ENCODE measurements around the gene UGT2B10.

UGT2B10 gene

DNA sequence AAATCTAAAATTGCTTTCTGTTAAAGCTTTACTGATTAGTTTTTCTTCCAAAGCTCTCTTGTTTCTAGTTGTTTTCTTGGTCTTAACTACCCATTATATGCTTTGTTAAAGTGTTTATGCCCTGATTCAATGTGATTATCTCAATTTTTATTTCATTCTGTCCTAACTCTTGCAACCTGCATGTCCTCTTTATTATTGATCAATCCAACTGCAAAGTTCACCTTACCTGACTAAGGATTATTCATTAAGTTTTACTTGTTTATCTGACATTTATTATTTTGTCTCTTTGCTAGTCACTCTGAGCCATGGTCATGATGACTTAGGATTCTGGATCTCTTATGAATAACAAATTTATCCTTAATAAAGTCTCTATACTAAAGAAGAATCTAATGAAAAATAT is 15.8 kb downstream of the UGT2B10 start:
- Histone ChIP-seq H3K4me3 (ENCODE audit: low read depth, low read length) (no peak overlapping the region), H3K9ac (ENCODE audit: low read depth, low read length) (no peak overlapping the region), H3K9me3 (ENCODE audit: control insufficient read depth, insufficient read depth, low read length) (no peaks in the 10 kb centered on the region), H3K36me3 (ENCODE audit: control insufficient read depth, insufficient read depth, low read length) (no peaks in the 10 kb centered on the region), H3K27me3 (ENCODE audit: control insufficient read depth, insufficient read depth, low read length) (no peaks in the 10 kb centered on the region), H3K4me1 (ENCODE audit: control insufficient read depth, insufficient read depth, low read length) (no peaks in the 10 kb centered on the region)

DNA sequence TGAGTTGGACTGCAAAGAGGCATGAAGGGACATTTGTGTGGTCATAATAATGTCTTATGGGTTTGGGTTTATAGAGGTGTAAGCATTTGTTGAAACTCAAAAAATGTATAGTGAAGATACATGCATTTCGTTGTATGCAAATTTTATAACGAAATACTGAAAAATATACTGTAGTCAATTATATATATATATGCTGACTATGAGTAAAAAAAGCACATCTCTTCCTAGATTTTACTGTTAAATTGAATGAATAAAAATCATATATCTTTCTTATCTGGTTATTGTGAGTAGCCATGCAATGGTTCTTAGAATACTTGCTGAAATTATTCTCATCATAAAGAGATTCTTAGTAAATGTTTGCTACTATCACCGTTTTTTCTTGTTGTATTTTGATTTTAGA is 34.5 kb downstream of the UGT2B10 start:
- H3K4me3 ChIP-seq (ENCODE audit: low read depth, low read length), result no peak overlapping the region
- no peaks in the 10 kb centered on the region for H3K27me3 ChIP-seq (ENCODE audit: control insufficient read depth, insufficient read depth, low read length)
- H3K4me1 ChIP-seq (ENCODE audit: control insufficient read depth, insufficient read depth, low read length), result no peaks in the 10 kb centered on the region
- H3K9me3 ChIP-seq (ENCODE audit: control insufficient read depth, insufficient read depth, low read length), result peaks cover under 1% of the 10 kb centered on the region
- H3K36me3 ChIP-seq (ENCODE audit: control insufficient read depth, insufficient read depth, low read length), result no peaks in the 10 kb centered on the region
- H3K9ac ChIP-seq (ENCODE audit: low read depth, low read length), result no peak overlapping the region

DNA sequence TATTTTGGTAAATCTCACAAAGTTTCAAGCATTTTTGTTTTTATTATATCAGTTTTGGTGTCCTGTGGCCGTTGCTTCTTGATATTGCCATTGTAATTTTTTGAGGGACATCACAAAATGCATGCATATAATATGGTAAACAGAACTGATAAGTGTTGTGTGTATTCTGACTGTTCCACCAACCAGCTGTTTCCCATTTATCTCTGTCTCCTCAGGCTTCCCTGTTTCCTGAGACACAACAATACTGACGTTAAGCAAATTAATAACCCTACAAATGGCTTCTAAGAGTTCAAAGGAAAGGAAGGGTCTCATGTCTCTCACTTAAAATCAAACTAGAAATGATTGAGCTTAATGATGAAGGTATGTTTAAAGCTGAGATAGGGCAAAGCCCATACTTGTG is 40.0 kb downstream of the UGT2B10 start:
- H3K9me3 ChIP-seq (ENCODE audit: control insufficient read depth, insufficient read depth, low read length), result no peaks in the 10 kb centered on the region
- H3K36me3 ChIP-seq (ENCODE audit: control insufficient read depth, insufficient read depth, low read length), result no peaks in the 10 kb centered on the region
- no peaks in the 10 kb centered on the region for H3K27me3 ChIP-seq (ENCODE audit: control insufficient read depth, insufficient read depth, low read length)
- H3K4me1 ChIP-seq (ENCODE audit: control insufficient read depth, insufficient read depth, low read length), result no peaks in the 10 kb centered on the region
- no peak overlapping the region for H3K9ac ChIP-seq (ENCODE audit: low read depth, low read length)
- no peak overlapping the region for H3K4me3 ChIP-seq (ENCODE audit: low read depth, low read length)

DNA sequence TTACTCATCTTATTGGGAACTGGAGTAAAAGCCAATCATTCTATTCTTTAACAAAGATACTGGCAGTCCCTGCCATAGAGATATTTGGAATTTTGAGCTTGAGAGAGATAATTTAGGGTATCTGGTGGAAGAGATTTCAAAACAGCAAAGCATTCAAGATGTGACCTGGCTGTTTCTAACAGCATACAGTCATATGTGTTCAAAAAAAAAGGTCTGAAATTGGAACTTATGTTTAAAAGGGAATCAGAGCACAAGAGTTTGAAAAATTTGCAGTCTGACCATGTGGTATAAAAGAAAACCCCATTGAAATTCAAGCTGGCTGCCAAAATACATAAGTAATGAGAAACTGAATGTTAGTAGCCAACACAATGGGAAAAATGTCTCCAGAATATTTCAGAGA is 42.2 kb downstream of the UGT2B10 start:
- no peak overlapping the region for H3K9ac ChIP-seq (ENCODE audit: low read depth, low read length)
- H3K4me3 ChIP-seq (ENCODE audit: low read depth, low read length), result no peak overlapping the region
- no peaks in the 10 kb centered on the region for H3K9me3 ChIP-seq (ENCODE audit: control insufficient read depth, insufficient read depth, low read length)
- H3K36me3 ChIP-seq (ENCODE audit: control insufficient read depth, insufficient read depth, low read length), result no peaks in the 10 kb centered on the region
- no peaks in the 10 kb centered on the region for H3K4me1 ChIP-seq (ENCODE audit: control insufficient read depth, insufficient read depth, low read length)
- H3K27me3 ChIP-seq (ENCODE audit: control insufficient read depth, insufficient read depth, low read length), result no peaks in the 10 kb centered on the region

DNA sequence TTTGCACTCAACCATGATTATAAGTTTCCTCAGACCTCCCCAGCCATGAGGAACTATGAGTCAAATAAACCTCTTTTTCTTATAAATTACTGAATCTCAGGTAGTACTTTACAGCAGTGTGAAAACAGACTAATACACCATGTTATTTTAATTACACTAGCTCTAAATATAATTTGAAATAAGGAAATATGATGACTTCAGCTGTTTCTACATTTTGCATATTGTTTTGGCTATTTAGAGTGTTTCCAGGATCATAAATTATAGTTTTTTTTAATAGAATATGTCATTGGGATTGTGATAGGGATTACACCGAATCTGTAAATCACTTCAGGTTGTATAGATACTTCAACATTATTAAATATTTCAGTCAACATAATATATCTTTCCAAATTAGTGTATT is 43.9 kb downstream of the UGT2B10 start:
- Histone ChIP-seq H3K36me3 (ENCODE audit: control insufficient read depth, insufficient read depth, low read length) (no peaks in the 10 kb centered on the region), H3K4me3 (ENCODE audit: low read depth, low read length) (no peak overlapping the region), H3K27me3 (ENCODE audit: control insufficient read depth, insufficient read depth, low read length) (no peaks in the 10 kb centered on the region), H3K4me1 (ENCODE audit: control insufficient read depth, insufficient read depth, low read length) (no peaks in the 10 kb centered on the region), H3K9ac (ENCODE audit: low read depth, low read length) (no peak overlapping the region), H3K9me3 (ENCODE audit: control insufficient read depth, insufficient read depth, low read length) (no peaks in the 10 kb centered on the region)

DNA sequence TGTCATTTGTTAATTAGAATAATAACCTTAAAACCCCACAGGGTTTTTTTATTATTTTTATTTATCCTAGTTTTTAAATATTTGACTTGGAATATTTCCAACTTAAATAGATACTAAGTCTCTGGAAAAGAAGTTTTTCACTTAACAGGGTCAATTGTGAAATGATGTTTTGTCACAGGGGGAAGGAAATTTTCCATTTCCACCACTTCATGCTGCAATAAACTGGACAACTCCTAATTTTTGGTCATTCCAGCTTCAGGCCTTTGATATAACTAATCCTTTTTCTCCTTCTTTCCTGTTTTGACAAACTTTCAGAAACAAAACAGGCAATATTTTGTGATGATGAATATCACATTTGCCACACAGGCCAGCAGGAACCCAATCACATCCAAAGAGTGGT is 45.3 kb downstream of the UGT2B10 start:
- H3K9me3 ChIP-seq (ENCODE audit: control insufficient read depth, insufficient read depth, low read length), result no peaks in the 10 kb centered on the region
- no peak overlapping the region for H3K4me3 ChIP-seq (ENCODE audit: low read depth, low read length)
- no peak overlapping the region for H3K9ac ChIP-seq (ENCODE audit: low read depth, low read length)
- H3K4me1 ChIP-seq (ENCODE audit: control insufficient read depth, insufficient read depth, low read length), result no peaks in the 10 kb centered on the region
- H3K27me3 ChIP-seq (ENCODE audit: control insufficient read depth, insufficient read depth, low read length), result no peaks in the 10 kb centered on the region
- H3K36me3 ChIP-seq (ENCODE audit: control insufficient read depth, insufficient read depth, low read length), result no peaks in the 10 kb centered on the region

DNA sequence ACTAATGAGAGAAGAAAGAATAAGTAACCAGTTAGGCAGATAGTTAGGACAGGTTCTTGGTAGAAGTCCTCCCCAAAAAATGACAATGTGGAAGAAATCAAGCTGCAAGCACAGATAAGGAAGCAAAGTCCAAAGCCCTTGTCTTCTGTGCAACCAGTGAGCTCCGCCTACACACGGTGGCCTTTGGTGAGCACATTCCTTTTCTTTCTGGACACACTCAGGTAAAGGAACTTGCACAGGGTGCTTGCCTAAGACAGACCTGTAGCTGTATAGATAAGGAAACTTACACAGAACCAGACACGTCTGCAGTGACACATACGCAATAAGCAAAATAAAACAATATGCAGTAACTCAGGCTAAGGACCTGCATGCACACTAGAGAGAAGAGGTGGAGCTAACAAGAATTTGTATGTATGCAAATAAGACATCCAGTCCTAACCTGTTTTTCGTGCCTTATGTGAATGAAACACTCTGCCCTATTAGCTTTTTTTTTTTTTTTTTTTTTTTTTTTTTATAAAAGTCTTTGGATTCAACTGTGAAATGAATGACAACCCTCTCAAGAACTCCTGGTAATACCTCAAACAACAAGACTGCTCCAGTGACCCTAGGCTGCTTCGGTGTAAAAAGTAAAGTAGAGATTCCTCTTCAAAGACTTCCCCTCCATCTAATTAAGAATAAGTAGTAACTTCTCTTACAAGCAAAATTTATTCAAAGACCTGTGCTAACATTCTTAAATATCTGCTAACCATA is 48.8 kb downstream of the UGT2B10 start:
- H3K4me3 ChIP-seq (ENCODE audit: low read depth, low read length), result no peak overlapping the region
- H3K36me3 ChIP-seq (ENCODE audit: control insufficient read depth, insufficient read depth, low read length), result no peaks in the 10 kb centered on the region
- H3K9me3 ChIP-seq (ENCODE audit: control insufficient read depth, insufficient read depth, low read length), result no peaks in the 10 kb centered on the region
- H3K4me1 ChIP-seq (ENCODE audit: control insufficient read depth, insufficient read depth, low read length), result no peaks in the 10 kb centered on the region
- no peaks in the 10 kb centered on the region for H3K27me3 ChIP-seq (ENCODE audit: control insufficient read depth, insufficient read depth, low read length)
- H3K9ac ChIP-seq (ENCODE audit: low read depth, low read length), result no peak overlapping the region

DNA sequence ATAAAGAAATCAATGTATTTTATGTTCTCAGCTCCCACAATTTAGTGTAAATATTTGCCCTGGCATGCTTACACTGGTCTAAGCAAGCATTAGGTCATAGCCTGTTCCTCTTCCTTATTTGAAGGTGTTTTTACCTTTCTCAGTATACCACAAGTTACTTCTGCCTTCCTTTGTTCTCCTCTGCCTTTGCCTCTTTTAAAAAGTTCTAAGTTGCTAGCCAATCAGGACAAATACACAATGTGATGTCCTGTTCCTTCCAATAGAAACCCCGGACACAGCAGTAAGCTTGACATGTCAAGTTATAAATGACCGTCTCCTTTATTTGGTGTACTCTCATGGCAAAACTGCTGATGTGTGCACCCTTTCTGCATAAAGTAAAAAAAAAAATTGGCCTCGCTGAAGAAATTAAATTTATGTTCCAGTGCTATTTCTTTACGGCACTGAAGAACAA is 49.4 kb downstream of the UGT2B10 start:
- Histone ChIP-seq H3K4me3 (ENCODE audit: low read depth, low read length) (no peak overlapping the region), H3K4me1 (ENCODE audit: control insufficient read depth, insufficient read depth, low read length) (no peaks in the 10 kb centered on the region), H3K27me3 (ENCODE audit: control insufficient read depth, insufficient read depth, low read length) (no peaks in the 10 kb centered on the region), H3K36me3 (ENCODE audit: control insufficient read depth, insufficient read depth, low read length) (no peaks in the 10 kb centered on the region), H3K9ac (ENCODE audit: low read depth, low read length) (no peak overlapping the region), H3K9me3 (ENCODE audit: control insufficient read depth, insufficient read depth, low read length) (no peaks in the 10 kb centered on the region)

DNA sequence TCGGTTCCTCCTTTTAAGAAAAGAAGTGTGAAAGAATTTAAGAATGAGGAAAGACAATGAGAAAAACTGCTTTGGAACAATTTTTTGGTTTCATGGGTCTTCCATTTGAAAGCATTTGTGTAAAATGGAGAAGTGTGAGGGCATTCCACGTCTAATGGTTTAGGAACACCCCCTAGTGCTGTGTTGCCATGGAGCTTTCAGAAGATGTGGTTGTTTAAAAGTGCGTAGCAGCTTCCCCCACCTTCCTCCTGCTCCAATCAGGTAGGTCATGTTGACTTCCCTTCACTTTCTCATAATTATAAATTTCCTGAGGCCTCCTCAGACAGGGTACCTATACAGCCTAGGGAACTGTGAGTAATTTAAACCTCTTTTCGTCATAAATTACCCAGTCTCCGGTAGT is 50.0 kb downstream of the UGT2B10 start:
- Histone ChIP-seq H3K27me3 (ENCODE audit: control insufficient read depth, insufficient read depth, low read length) (no peaks in the 10 kb centered on the region), H3K36me3 (ENCODE audit: control insufficient read depth, insufficient read depth, low read length) (no peaks in the 10 kb centered on the region), H3K4me3 (ENCODE audit: low read depth, low read length) (no peak overlapping the region), H3K9me3 (ENCODE audit: control insufficient read depth, insufficient read depth, low read length) (no peaks in the 10 kb centered on the region), H3K4me1 (ENCODE audit: control insufficient read depth, insufficient read depth, low read length) (no peaks in the 10 kb centered on the region), H3K9ac (ENCODE audit: low read depth, low read length) (no peak overlapping the region)

DNA sequence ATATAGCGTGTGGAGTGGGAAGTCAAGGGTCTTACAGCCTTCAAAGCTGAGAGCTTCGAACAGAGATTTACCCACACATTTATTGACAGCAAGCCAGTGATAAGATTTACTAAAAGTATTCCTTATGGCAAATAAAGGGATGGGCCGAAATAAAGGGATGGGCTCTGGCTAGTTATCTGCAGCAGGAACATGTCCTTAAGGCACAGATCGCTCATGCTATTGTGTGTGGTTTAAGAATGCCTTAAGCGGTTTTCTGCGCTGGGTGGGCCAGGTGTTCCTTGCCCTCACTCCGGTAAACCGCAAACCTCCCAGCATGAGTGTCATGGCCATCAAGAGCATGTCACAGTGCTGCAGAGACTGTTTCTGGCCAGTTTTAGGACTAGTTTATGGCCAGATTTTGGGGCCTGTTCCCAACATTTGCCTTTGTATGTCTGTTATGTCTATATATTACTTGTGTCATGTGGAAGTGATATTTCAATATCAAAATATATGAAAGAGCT is 53.5 kb downstream of the UGT2B10 start:
- Histone ChIP-seq H3K4me1 (ENCODE audit: control insufficient read depth, insufficient read depth, low read length) (no peaks in the 10 kb centered on the region), H3K9me3 (ENCODE audit: control insufficient read depth, insufficient read depth, low read length) (no peaks in the 10 kb centered on the region), H3K9ac (ENCODE audit: low read depth, low read length) (no peak overlapping the region), H3K36me3 (ENCODE audit: control insufficient read depth, insufficient read depth, low read length) (no peaks in the 10 kb centered on the region), H3K4me3 (ENCODE audit: low read depth, low read length) (no peak overlapping the region), H3K27me3 (ENCODE audit: control insufficient read depth, insufficient read depth, low read length) (no peaks in the 10 kb centered on the region)

DNA sequence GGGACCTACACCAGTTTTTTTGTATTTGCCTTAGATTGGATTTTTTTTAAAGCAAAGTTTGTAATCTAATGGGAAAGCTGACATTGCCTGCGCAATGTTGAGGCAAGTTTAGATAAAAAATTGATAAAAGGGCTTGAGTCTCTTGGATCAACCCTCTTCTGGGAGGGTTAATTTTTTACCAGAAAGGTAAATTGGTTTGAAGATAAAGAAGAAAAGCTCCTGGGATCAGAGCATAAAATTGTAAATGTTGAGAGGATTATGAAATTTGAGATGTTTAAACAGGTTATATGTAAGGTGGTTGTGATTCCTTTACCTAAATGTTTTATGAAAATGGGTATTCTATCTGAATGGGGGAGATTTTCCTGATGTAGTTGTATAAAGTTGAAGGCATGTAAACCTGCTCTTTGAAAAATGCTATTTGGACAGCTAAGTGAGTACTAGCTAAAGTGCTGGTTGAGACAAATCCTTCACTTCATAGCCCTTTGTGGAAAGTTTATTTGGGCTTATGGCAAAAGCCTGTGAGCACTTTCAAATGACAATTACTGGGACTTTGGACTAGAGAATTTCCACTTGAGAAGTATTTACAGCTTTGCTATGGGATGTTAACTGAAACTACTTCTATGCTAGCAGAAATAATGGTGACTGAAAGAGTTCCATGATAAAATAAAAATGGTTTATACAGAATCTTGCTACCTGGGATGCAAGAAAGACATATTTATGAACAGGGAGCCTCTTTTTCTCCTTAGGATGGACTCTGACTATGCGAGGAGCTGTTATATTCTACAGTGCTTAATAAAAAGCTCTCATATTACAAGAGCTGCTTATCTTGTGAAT is 56.2 kb downstream of the UGT2B10 start:
- H3K9me3 ChIP-seq (ENCODE audit: control insufficient read depth, insufficient read depth, low read length), result no peaks in the 10 kb centered on the region
- H3K27me3 ChIP-seq (ENCODE audit: control insufficient read depth, insufficient read depth, low read length), result no peaks in the 10 kb centered on the region
- no peaks in the 10 kb centered on the region for H3K4me1 ChIP-seq (ENCODE audit: control insufficient read depth, insufficient read depth, low read length)
- no peak overlapping the region for H3K9ac ChIP-seq (ENCODE audit: low read depth, low read length)
- H3K4me3 ChIP-seq (ENCODE audit: low read depth, low read length), result no peak overlapping the region
- no peaks in the 10 kb centered on the region for H3K36me3 ChIP-seq (ENCODE audit: control insufficient read depth, insufficient read depth, low read length)

Data from iPS-15b (cell line).